HG03558 (cell line): ENCODE measurements around the gene TMEM248.
"Not testable (repeated sequence)": the region's sequence is repeated elsewhere in the genome, so short reads cannot be mapped to it uniquely, and the experiment has no call there.

Experiments
- ATAC-seq: cut with Tn5 transposase; IDR thresholded peaks from one replicate; pipeline ENCODE4 v1.9.1; 2021; ENCODE audit warnings: moderate number of reproducible peaks; ENCODE audit not compliant: unreplicated experiment; ENCODE audit errors: extremely low read depth

Gene TMEM248

GRCh38 chr7:66946545-66946944, 25.5 kb downstream of the TMEM248 start:
- no peak for ATAC-seq

GRCh38 chr7:66948480-66949109, 27.6 kb downstream of the TMEM248 start:
- ATAC-seq, result no peak

GRCh38 chr7:66950311-66950710, 29.3 kb downstream of the TMEM248 start:
- no peak for ATAC-seq

- ATAC-seq, result no peak
Observed at GRCh38 chr7:66950763-66951162, 29.7 kb downstream of the TMEM248 start.

GRCh38 chr7:66952343-66953043, 31.5 kb downstream of the TMEM248 start:
- ATAC-seq, result no peak

- ATAC-seq, result no peak
Observed at GRCh38 chr7:66953044-66953427, 32.0 kb downstream of the TMEM248 start.

- ATAC-seq, result no peak
Observed at GRCh38 chr7:66957595-66958290, 36.7 kb downstream of the TMEM248 start.

GRCh38 chr7:66958538-66959350, 37.7 kb downstream of the TMEM248 start:
- no peak for ATAC-seq

GRCh38 chr7:66960192-66960591, 39.2 kb downstream of the TMEM248 start:
- ATAC-seq, result no peak

GRCh38 chr7:66961096-66961495, 40.1 kb downstream of the TMEM248 start:
- no peak for ATAC-seq

GRCh38 chr7:66964411-66964810, 43.4 kb downstream of the TMEM248 start:
- no peak for ATAC-seq

- ATAC-seq, result no peak
Observed at GRCh38 chr7:66967029-66967428, 46.0 kb downstream of the TMEM248 start.

- not testable (repeated sequence) for ATAC-seq
Observed at GRCh38 chr7:66969001-66969400, 48.0 kb downstream of the TMEM248 start.

GRCh38 chr7:66970310-66970709, 49.3 kb downstream of the TMEM248 start:
- no peak for ATAC-seq

- no peak for ATAC-seq
Observed at GRCh38 chr7:66974986-66975590, 54.1 kb downstream of the TMEM248 start.

- ATAC-seq, result not testable (repeated sequence)
Observed at GRCh38 chr7:66978312-66978711, 57.3 kb downstream of the TMEM248 start.

GRCh38 chr7:66979013-66979412, 58.0 kb downstream of the TMEM248 start:
- not testable (repeated sequence) for ATAC-seq

- ATAC-seq, result not testable (repeated sequence)
Observed at GRCh38 chr7:66980336-66980735, 59.3 kb downstream of the TMEM248 start.

- not testable (repeated sequence) for ATAC-seq
Observed at GRCh38 chr7:66989552-66989951, 68.5 kb downstream of the TMEM248 start.

- ATAC-seq, result not testable (repeated sequence)
Observed at GRCh38 chr7:66994051-66994450, 73.0 kb downstream of the TMEM248 start.
